ENCODE data around the gene ITGB2. TPM values are rescaled to one million over a fixed set of nuclear protein-coding genes. Genes with fewer than 3 reads are reported as not detected.
"Not testable (repeated sequence)": the region's sequence is repeated elsewhere in the genome, so short reads cannot be mapped to it uniquely, and the experiment has no call there.

The ITGB2 gene
- total RNA-seq, 2 donors from 2014 or later = 161 to 166 TPM

- Histone ChIP-seq H3K4me3 (no peak overlapping the region), H3K4me1 (ENCODE audit: control insufficient read depth in 1 of 2, low read depth in 2 of 2) (no peaks in the 10 kb centered on the region), H3K27me3 (replicated peaks; ENCODE audit: insufficient read depth) (no peaks in the 10 kb centered on the region), H3K36me3 (no peaks in the 10 kb centered on the region), H3K27ac (no peak overlapping the region), H3K9me3 (no peaks in the 10 kb centered on the region)
- ATAC-seq (ENCODE audit: insufficient number of reproducible peaks, low FRiP score, low read depth) = no peak
- no peak for DNase-seq (ENCODE audit: low spot score)
- TF ChIP-seq CTCF (IDR thresholded peaks at IDR 0.05) = no peak
These were observed 36.6 kb downstream of the ITGB2 start for GRCh38 chr21:44884097-44884496.

- H3K36me3 ChIP-seq = no peaks in the 10 kb centered on the region
- H3K27me3 ChIP-seq (replicated peaks; ENCODE audit: insufficient read depth) = no peaks in the 10 kb centered on the region
- ATAC-seq (ENCODE audit: insufficient number of reproducible peaks, low FRiP score, low read depth) (no peak), DNase-seq (ENCODE audit: low spot score) (no peak)
- no peaks in the 10 kb centered on the region for H3K4me1 ChIP-seq (ENCODE audit: control insufficient read depth in 1 of 2, low read depth in 2 of 2)
- no peak overlapping the region for H3K27ac ChIP-seq
- H3K9me3 ChIP-seq = no peaks in the 10 kb centered on the region
- TF ChIP-seq CTCF (IDR thresholded peaks at IDR 0.05) = no peak
- H3K4me3 ChIP-seq = no peak overlapping the region
These were observed 37.4 kb downstream of the ITGB2 start for GRCh38 chr21:44883250-44883649.

DNA sequence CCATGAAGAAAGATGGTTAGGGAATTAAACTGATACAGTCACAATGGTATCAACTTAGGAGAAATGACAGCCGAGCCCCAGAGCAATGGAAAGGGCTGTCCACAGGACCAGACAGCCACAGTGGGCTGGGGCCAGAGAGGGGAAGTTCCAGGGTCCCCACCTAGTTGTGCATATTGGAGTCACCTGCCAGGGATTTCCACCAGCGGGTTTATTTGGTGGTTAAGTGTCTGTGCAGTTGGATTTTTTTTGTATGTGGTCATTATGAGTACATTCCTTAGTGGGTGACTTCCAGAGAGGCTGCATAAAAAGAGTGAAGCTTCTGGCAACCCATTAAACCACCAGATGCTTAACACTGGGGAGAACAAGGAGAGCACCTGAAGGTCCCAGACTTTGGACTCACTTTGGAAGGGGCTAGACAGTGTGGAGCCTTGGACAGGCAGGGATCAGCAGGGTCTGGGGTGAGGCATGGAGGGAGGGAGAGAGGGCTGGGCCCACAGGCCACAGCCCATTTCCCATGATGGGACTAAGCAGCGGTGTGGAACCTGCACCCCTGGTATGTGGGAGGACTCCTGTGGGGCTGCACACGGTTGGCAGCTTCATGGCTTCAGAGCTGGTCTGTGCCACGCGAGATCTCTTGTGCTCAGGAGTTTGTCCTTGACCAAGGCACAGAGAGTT lies 39.4 kb downstream of the ITGB2 start:
- Histone ChIP-seq H3K36me3 (no peaks in the 10 kb centered on the region), H3K27me3 (replicated peaks; ENCODE audit: insufficient read depth) (no peaks in the 10 kb centered on the region), H3K27ac (peak overlapping the region in 1 of 2 donors; percentile 3), H3K9me3 (no peaks in the 10 kb centered on the region), H3K4me3 (no peak overlapping the region), H3K4me1 (ENCODE audit: control insufficient read depth in 1 of 2, low read depth in 2 of 2) (peaks cover 0 to under 1% of the 10 kb centered on the region in 2 donors)
- DNase-seq (ENCODE audit: low spot score) (no peak), ATAC-seq (ENCODE audit: insufficient number of reproducible peaks, low FRiP score, low read depth) (no peak)
- TF ChIP-seq CTCF (IDR thresholded peaks at IDR 0.05) = no peak

- Histone ChIP-seq H3K36me3 (no peaks in the 10 kb centered on the region), H3K27me3 (replicated peaks; ENCODE audit: insufficient read depth) (no peaks in the 10 kb centered on the region), H3K4me1 (ENCODE audit: control insufficient read depth in 1 of 2, low read depth in 2 of 2) (peaks cover 6 to 8% of the 10 kb centered on the region in 2 donors), H3K9me3 (no peaks in the 10 kb centered on the region), H3K4me3 (no peak overlapping the region), H3K27ac (peak overlapping the region in 1 of 2 donors; percentile 3)
- ATAC-seq (ENCODE audit: insufficient number of reproducible peaks, low FRiP score, low read depth) (peak; percentile 48), DNase-seq (ENCODE audit: low spot score) (no peak)
- TF ChIP-seq CTCF (IDR thresholded peaks at IDR 0.05) = no peak
These were observed 40.1 kb downstream of the ITGB2 start for GRCh38 chr21:44880405-44881197.

DNA sequence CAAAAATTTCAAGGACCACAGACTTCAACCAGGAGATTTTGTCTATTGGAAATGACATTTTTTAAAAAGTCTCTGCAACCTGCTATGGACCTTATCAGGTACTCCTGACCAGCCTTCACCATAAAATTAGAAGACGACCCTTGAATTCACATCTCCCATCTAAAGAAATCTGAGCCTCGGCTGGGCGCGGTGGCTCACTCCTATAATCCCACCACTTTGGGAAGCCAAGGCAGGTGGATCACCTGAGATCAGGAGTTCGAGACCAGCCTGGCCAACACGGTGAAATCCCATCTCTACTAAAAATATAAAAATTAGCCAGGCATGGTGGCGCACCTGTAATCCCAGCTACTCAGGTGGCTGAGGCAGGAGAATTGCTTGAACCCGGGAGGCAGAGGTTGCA lies 41.5 kb downstream of the ITGB2 start:
- not testable (repeated sequence) for H3K4me3 ChIP-seq; DNase-seq (ENCODE audit: low spot score); H3K36me3 ChIP-seq; H3K27ac ChIP-seq; H3K9me3 ChIP-seq; H3K27me3 ChIP-seq (replicated peaks; ENCODE audit: insufficient read depth); ATAC-seq (ENCODE audit: insufficient number of reproducible peaks, low FRiP score, low read depth)
- H3K4me1 ChIP-seq (ENCODE audit: control insufficient read depth in 1 of 2, low read depth in 2 of 2) = peaks cover 10 to 16% of the 10 kb centered on the region in 2 donors
